ENCODE results near the gene NAPG. TPM values are rescaled to one million over a fixed set of nuclear protein-coding genes. Genes with fewer than 3 reads are reported as not detected.
A peak's percentile ranks its signal among the peaks of the same experiment; 100 is the strongest.

NAPG gene
- total RNA-seq, 4 donors from 2014 or later, result 21.5 to 60.6 (median 32.7) TPM

- DNase-seq, result no peak
- H3K4me3 ChIP-seq, result peak overlapping the region in 1 of 2 donors; percentile 10
- TF ChIP-seq CTCF (IDR thresholded peaks at IDR 0.05) (no peak), POLR2A (IDR thresholded peaks at IDR 0.05) (no peak)
- H3K27ac ChIP-seq, result no peak overlapping the region
- H3K9me3 ChIP-seq, result no peaks in the 10 kb centered on the region
- no peaks in the 10 kb centered on the region for H3K4me1 ChIP-seq
- intact Hi-C loops (cut with DNase I; ENCODE audit: low total_unique reads), result no loop called here
- H3K27me3 ChIP-seq, result no peaks in the 10 kb centered on the region
- H3K36me3 ChIP-seq, result no peaks in the 10 kb centered on the region
Observed at GRCh38 chr18:10559553-10560451, 34.0 kb downstream of the NAPG start.

GRCh38 chr18:10560452-10561045, 34.7 kb downstream of the NAPG start:
- peak; percentile 63 to 66 for DNase-seq
- no peak overlapping the region for H3K27ac ChIP-seq
- no peaks in the 10 kb centered on the region for H3K36me3 ChIP-seq
- TF ChIP-seq POLR2A (IDR thresholded peaks at IDR 0.05) (no peak), CTCF (IDR thresholded peaks at IDR 0.05) (peak; percentile 49 to 71 (median 56))
- H3K4me1 ChIP-seq, result no peaks in the 10 kb centered on the region
- no peaks in the 10 kb centered on the region for H3K27me3 ChIP-seq
- no peaks in the 10 kb centered on the region for H3K9me3 ChIP-seq
- intact Hi-C loops (cut with DNase I; ENCODE audit: low total_unique reads), result no loop called here
- peak overlapping the region in 1 of 2 donors; percentile 10 for H3K4me3 ChIP-seq

GRCh38 chr18:10562773-10563160, 36.9 kb downstream of the NAPG start:
- H3K27me3 ChIP-seq, result no peaks in the 10 kb centered on the region
- TF ChIP-seq CTCF (IDR thresholded peaks at IDR 0.05), result no peak
- TF ChIP-seq POLR2A (IDR thresholded peaks at IDR 0.05), result no peak
- H3K4me3 ChIP-seq, result no peak overlapping the region
- H3K9me3 ChIP-seq, result no peaks in the 10 kb centered on the region
- intact Hi-C loops (cut with DNase I; ENCODE audit: low total_unique reads), result no loop called here
- H3K27ac ChIP-seq, result no peak overlapping the region
- no peaks in the 10 kb centered on the region for H3K36me3 ChIP-seq
- no peak for DNase-seq
- H3K4me1 ChIP-seq, result no peaks in the 10 kb centered on the region

- intact Hi-C loops (cut with DNase I; ENCODE audit: low total_unique reads), result no loop called here
- DNase-seq, result no peak
Observed at GRCh38 chr18:10563886-10564285, 38.1 kb downstream of the NAPG start.

More at GRCh38 chr18:10563886-10564285, 38.1 kb downstream of the NAPG start:
- H3K4me1 ChIP-seq, result no peaks in the 10 kb centered on the region
- H3K4me3 ChIP-seq, result no peak overlapping the region
- no peaks in the 10 kb centered on the region for H3K36me3 ChIP-seq
- no peaks in the 10 kb centered on the region for H3K9me3 ChIP-seq
- no peak for TF ChIP-seq POLR2A (IDR thresholded peaks at IDR 0.05)
- TF ChIP-seq CTCF (IDR thresholded peaks at IDR 0.05), result no peak
- H3K27me3 ChIP-seq, result no peaks in the 10 kb centered on the region
- H3K27ac ChIP-seq, result no peak overlapping the region
